Measurements from ENCODE around the gene ATF6.

ATF6 gene

GRCh38 chr1:161899091-161899490 lies 133.0 kb downstream of the ATF6 start:
- no peak for DNase-seq (ENCODE audit: low read depth)

- no peak for DNase-seq (ENCODE audit: low read depth)
These were observed 134.0 kb downstream of the ATF6 start for GRCh38 chr1:161900160-161900559.

- no peak for DNase-seq (ENCODE audit: low read depth)
These were observed 136.1 kb downstream of the ATF6 start for GRCh38 chr1:161902182-161902581.

GRCh38 chr1:161905269-161905884 lies 139.3 kb downstream of the ATF6 start:
- DNase-seq (ENCODE audit: low read depth), result no peak

GRCh38 chr1:161907265-161907664 lies 141.1 kb downstream of the ATF6 start:
- no peak for DNase-seq (ENCODE audit: low read depth)

- no peak for DNase-seq (ENCODE audit: low read depth)
These were observed 142.1 kb downstream of the ATF6 start for GRCh38 chr1:161908264-161908663.

GRCh38 chr1:161910604-161911003 lies 144.5 kb downstream of the ATF6 start:
- DNase-seq (ENCODE audit: low read depth), result no peak

GRCh38 chr1:161913482-161914140 lies 147.5 kb downstream of the ATF6 start:
- DNase-seq (ENCODE audit: low read depth), result no peak

- DNase-seq (ENCODE audit: low read depth), result no peak
These were observed 148.5 kb downstream of the ATF6 start for GRCh38 chr1:161914595-161914994.

GRCh38 chr1:161915051-161915503 lies 149.0 kb downstream of the ATF6 start:
- DNase-seq (ENCODE audit: low read depth), result no peak

GRCh38 chr1:161915978-161916377 lies 149.9 kb downstream of the ATF6 start:
- no peak for DNase-seq (ENCODE audit: low read depth)

GRCh38 chr1:161919229-161919628 lies 153.1 kb downstream of the ATF6 start:
- no peak for DNase-seq (ENCODE audit: low read depth)

- DNase-seq (ENCODE audit: low read depth), result no peak
These were observed 155.4 kb downstream of the ATF6 start for GRCh38 chr1:161921491-161921890.

GRCh38 chr1:161921990-161922389 lies 155.9 kb downstream of the ATF6 start:
- DNase-seq (ENCODE audit: low read depth), result no peak

- DNase-seq (ENCODE audit: low read depth), result no peak
These were observed 161.9 kb downstream of the ATF6 start for GRCh38 chr1:161928056-161928455.

- DNase-seq (ENCODE audit: low read depth), result no peak
These were observed 163.0 kb downstream of the ATF6 start for GRCh38 chr1:161929137-161929536.

GRCh38 chr1:161930064-161930463 lies 163.9 kb downstream of the ATF6 start:
- no peak for DNase-seq (ENCODE audit: low read depth)

- no peak for DNase-seq (ENCODE audit: low read depth)
These were observed 166.5 kb downstream of the ATF6 start for GRCh38 chr1:161932668-161933067.

GRCh38 chr1:161933592-161934588 lies 167.8 kb downstream of the ATF6 start:
- DNase-seq (ENCODE audit: low read depth), result no peak

- no peak for DNase-seq (ENCODE audit: low read depth)
These were observed 169.1 kb downstream of the ATF6 start for GRCh38 chr1:161935264-161935663.

- no peak for DNase-seq (ENCODE audit: low read depth)
These were observed 170.7 kb downstream of the ATF6 start for GRCh38 chr1:161936786-161937185.

- no peak for DNase-seq (ENCODE audit: low read depth)
These were observed 174.9 kb downstream of the ATF6 start for GRCh38 chr1:161940866-161941591.
